Measurements from ENCODE around the gene CDH18.

The CDH18 gene

GRCh38 chr5:19987612-19988361 is at the start of gene CDH18:
TSS of gene CDH18 (minus strand) at chr5:19988200. CDS start at chr5:19838986, 149,214 bp downstream.
- DNase-seq = peak; percentile 71

- DNase-seq = no peak
Observed at GRCh38 chr5:20034717-20035116, 46.7 kb upstream of the CDH18 start.

GRCh38 chr5:20033881-20034280 is 45.9 kb upstream of the CDH18 start:
- no peak for DNase-seq

- DNase-seq = no peak
Observed at GRCh38 chr5:20032896-20033295, 44.9 kb upstream of the CDH18 start.

- DNase-seq = no peak
Observed at GRCh38 chr5:20030125-20030524, 42.1 kb upstream of the CDH18 start.

GRCh38 chr5:20029266-20029665 is 41.3 kb upstream of the CDH18 start:
- no peak for DNase-seq

GRCh38 chr5:20028506-20028905 is 40.5 kb upstream of the CDH18 start:
- DNase-seq = no peak

GRCh38 chr5:20023686-20024180 is 35.7 kb upstream of the CDH18 start:
- DNase-seq = no peak

GRCh38 chr5:20020247-20020646 is 32.2 kb upstream of the CDH18 start:
- DNase-seq = no peak

GRCh38 chr5:20017021-20017420 is 29.0 kb upstream of the CDH18 start:
- DNase-seq = no peak

- no peak for DNase-seq
Observed at GRCh38 chr5:20000416-20000815, 12.4 kb upstream of the CDH18 start.

GRCh38 chr5:19988457-19988856 is 457 bp upstream of the CDH18 start:
- DNase-seq = no peak

- no peak for DNase-seq
Observed at GRCh38 chr5:19986806-19987205, 1.2 kb downstream of the CDH18 start.

GRCh38 chr5:19986031-19986619 is 1.9 kb downstream of the CDH18 start:
- no peak for DNase-seq

GRCh38 chr5:19978476-19978875 is 9.5 kb downstream of the CDH18 start:
- DNase-seq = no peak

- DNase-seq = no peak
Observed at GRCh38 chr5:19977099-19977498, 10.9 kb downstream of the CDH18 start.

- DNase-seq = no peak
Observed at GRCh38 chr5:19975795-19976194, 12.2 kb downstream of the CDH18 start.

GRCh38 chr5:19960451-19960850 is 27.5 kb downstream of the CDH18 start:
- no peak for DNase-seq

GRCh38 chr5:19959830-19960384 is 28.1 kb downstream of the CDH18 start:
- no peak for DNase-seq

- DNase-seq = no peak
Observed at GRCh38 chr5:19950897-19951296, 37.1 kb downstream of the CDH18 start.

GRCh38 chr5:19940192-19940591 is 47.8 kb downstream of the CDH18 start:
- DNase-seq = no peak

GRCh38 chr5:19930451-19930850 is 57.5 kb downstream of the CDH18 start:
- no peak for DNase-seq

- DNase-seq = no peak
Observed at GRCh38 chr5:19928562-19929421, 59.2 kb downstream of the CDH18 start.
